K562 (cell line): ENCODE measurements around the gene C19orf47. TPM values are rescaled to one million over a fixed set of nuclear protein-coding genes. Genes with fewer than 3 reads are reported as not detected.

ENCODE experiments used
- ATAC-seq: fragments of 200-7000 bp; cut with Tn5 transposase; 3 replicates; pipeline ENCODE4 v1.9.1; 2020; ENCODE audit warnings: moderate library complexity
- BruUV-seq: library from RNA; stranded (reverse); fragments of 400-500 nt; replicated peaks from 2 replicates; lab custom pipeline; 2021; lab: Mats Ljungman, UMichigan
- CTCF ChIA-PET: fragments of 300-600 bp; formaldehyde crosslinking; extraction: SDS; loops from one replicate; lab custom pipeline; 2021; ENCODE audit warnings: low intra/inter-chr PET ratio; lab: Yijun Ruan, JAX
- POLR2A ChIA-PET: fragments of 300-600, 350-650 bp; sonication (Branson Sonifier 250); formaldehyde crosslinking; extraction: SDS; loops from one replicate; lab custom pipeline; 2021; ENCODE audit warnings: antibody characterized with exemption, inconsistent platforms; lab: Yijun Ruan, JAX
- DNase-seq, 4 experiments: peaks; one replicate each; pipeline versions ENCODE4 v3.0.0 to v3.0.0-alpha.2; 2011 to 2018; ENCODE audit warnings: low spot score in 3 of 4, mixed read lengths in 3 of 4; ENCODE audit errors: extremely low read depth in 1 of 4
- FAIRE-seq: peaks from 2 replicates; lab custom pipeline; 2011; peaks lifted over from hg19 to GRCh38; lab: Jason Lieb, UNC
- H2AFZ ChIP-seq: 2 replicates; pipeline ENCODE4 v1.6.0; 2011; ENCODE audit warnings: low read depth, low read length, control low read depth, inconsistent platforms
- H3K27ac ChIP-seq: fragments of 200-600 bp; 3 replicates; pipeline ENCODE4 v1.8.0; 2011; ENCODE audit warnings: low read depth, mild to moderate bottlenecking, control low read depth, inconsistent platforms, low read length, moderate library complexity, mixed read lengths; ENCODE audit errors: extremely low read depth
- H3K27me3 ChIP-seq, 2 experiments: fragments of 300-600 bp in 1 of 2; 2 replicates in 1 of 2; 3 replicates in 1 of 2; pipeline versions ENCODE4 v1.6.0 to v1.8.0; 2011; ENCODE audit warnings: inconsistent platforms in 2 of 2, low read length in 2 of 2, mild to moderate bottlenecking in 1 of 2, mixed read lengths in 1 of 2, moderate library complexity in 1 of 2; ENCODE audit not compliant: control insufficient read depth in 2 of 2, insufficient read depth in 2 of 2
- H3K36me3 ChIP-seq: fragments of 300-600 bp; 3 replicates; pipeline ENCODE4 v1.8.0; 2011; ENCODE audit warnings: mild to moderate bottlenecking, low read length, inconsistent platforms; ENCODE audit not compliant: control insufficient read depth, insufficient read depth
- H3K4me1 ChIP-seq, 2 experiments: fragments of 200-600 bp in 1 of 2; replicated peaks in 1 of 2; 2 replicates in 1 of 2; 3 replicates in 1 of 2; pipeline versions ENCODE4 v1.5.1 to v1.8.0; 2011; ENCODE audit warnings: inconsistent platforms in 2 of 2, low read length in 2 of 2, mild to moderate bottlenecking in 1 of 2, mixed read lengths in 1 of 2, moderate library complexity in 1 of 2; ENCODE audit not compliant: control insufficient read depth in 2 of 2, insufficient read depth in 2 of 2
- H3K4me2 ChIP-seq: 2 replicates; pipeline ENCODE4 v1.6.1; 2011; ENCODE audit warnings: low read length, control low read depth, inconsistent platforms, mixed read lengths; ENCODE audit not compliant: insufficient read depth
- H3K4me3 ChIP-seq: fragments of 200-600 bp; sonication (generic), shearing (Covaris generic); 2 replicates; pipeline ENCODE4 v1.5.1; 2016; ENCODE audit warnings: control low read depth, inconsistent platforms
- H3K79me2 ChIP-seq: fragments of 200-600 bp; 3 replicates; pipeline ENCODE4 v1.8.0; 2011; ENCODE audit warnings: low read length, inconsistent platforms; ENCODE audit not compliant: control insufficient read depth, insufficient read depth
- H3K9ac ChIP-seq, 2 experiments: 2 replicates each; pipeline versions ENCODE4 v1.6.0 to v1.6.1; 2011; ENCODE audit warnings: low read depth in 2 of 2, low read length in 2 of 2, control low read depth in 1 of 2, inconsistent platforms in 1 of 2, mild to moderate bottlenecking in 1 of 2, mixed read lengths in 1 of 2; ENCODE audit not compliant: insufficient read depth in 1 of 2
- H3K9me1 ChIP-seq: one replicate; pipeline ENCODE4 v1.6.0; 2011; ENCODE audit warnings: inconsistent platforms, mild to moderate bottlenecking, low read length, moderate library complexity; ENCODE audit not compliant: control insufficient read depth, insufficient read depth
- H3K9me3 ChIP-seq: replicated peaks from 2 replicates; pipeline ENCODE4 v1.5.1; 2011; ENCODE audit warnings: low read depth, low read length, inconsistent platforms; ENCODE audit not compliant: control insufficient read depth, insufficient read depth
- H4K20me1 ChIP-seq: replicated peaks from 2 replicates; pipeline ENCODE4 v1.6.1; 2011; ENCODE audit warnings: low read length, inconsistent platforms, mixed read lengths; ENCODE audit not compliant: control insufficient read depth, insufficient read depth
- RBM25 ChIP-seq: fragments of 200-400 bp; formaldehyde crosslinking; IDR thresholded peaks from 2 replicates; pipeline ENCODE4 v1.6.1; 2018; ENCODE audit warnings: low read length, low read depth, moderate library complexity; ENCODE audit not compliant: severe bottlenecking
- WGBS: fragments of 100-300 bp; shearing (Covaris generic); methylation state at CpG from one replicate; pipeline ENCODE4 v1.1.6; 2016; ENCODE audit warnings: low coverage, mixed read lengths; ENCODE audit not compliant: insufficient coverage; ENCODE audit errors: missing lambda C conversion rate; 5-methylcytosine and 5-hydroxymethylcytosine counted together
- in situ Hi-C: fragments of 300-500 bp; cut with MboI; formaldehyde crosslinking; loops from 4 replicates; pipeline ENCODE4 v1.15.0; 2018; ENCODE audit warnings: inconsistent platforms, mixed read lengths
- intact Hi-C: fragments of 100-400 bp; cut with micrococcal nuclease; formaldehyde crosslinking; loops from 2 replicates; pipeline ENCODE4 v1.14.2; 2022
- polyA plus RNA-seq, 8 experiments: library from polyadenylated mRNA; depleted of rRNA in 4 of 8; stranded (reverse) in 5 of 8; unstranded in 3 of 8; fragments of >200 nt; fragmentation: Nextera tagmentation in 2 of 8; fragmentation: Illumina TruSeq in 1 of 8; extraction: Ambion mirVana in 2 of 8; extraction: Trizol in 1 of 8; gene quantifications; 2 replicates each; pipeline versions ENCODE4 v1.2.1 to v1.2.3, GENCODE V29; 2011 to 2014; ENCODE audit warnings: inconsistent platforms in 1 of 8, missing spikeins in 1 of 8
- total RNA-seq, 7 experiments: library from RNA; depleted of rRNA in 6 of 7; stranded (reverse); fragments of >200 nt in 6 of 7; fragmentation: Illumina TruSeq in 2 of 7; extraction: Trizol in 2 of 7; gene quantifications; 2 replicates each; pipeline versions ENCODE4 v1.2.1 to v1.2.3, GENCODE V29; 2011 to 2021; ENCODE audit warnings: low replicate concordance in 1 of 7
- TF ChIP-seq, protein P1 (sequence below): sonication (generic); formaldehyde crosslinking; IDR thresholded peaks from 2 replicates; pipeline ENCODE4 v1.8.1; 2023; ENCODE audit warnings: mild to moderate bottlenecking, missing genetic modification reagents

Gene C19orf47
- total and polyA plus RNA-seq, 9 of the 15 experiments (the other 6 are each of a cell fraction or from before 2014, with no cell fraction given), result 0.08 to 26.1 (median 14.7) TPM

DNA sequence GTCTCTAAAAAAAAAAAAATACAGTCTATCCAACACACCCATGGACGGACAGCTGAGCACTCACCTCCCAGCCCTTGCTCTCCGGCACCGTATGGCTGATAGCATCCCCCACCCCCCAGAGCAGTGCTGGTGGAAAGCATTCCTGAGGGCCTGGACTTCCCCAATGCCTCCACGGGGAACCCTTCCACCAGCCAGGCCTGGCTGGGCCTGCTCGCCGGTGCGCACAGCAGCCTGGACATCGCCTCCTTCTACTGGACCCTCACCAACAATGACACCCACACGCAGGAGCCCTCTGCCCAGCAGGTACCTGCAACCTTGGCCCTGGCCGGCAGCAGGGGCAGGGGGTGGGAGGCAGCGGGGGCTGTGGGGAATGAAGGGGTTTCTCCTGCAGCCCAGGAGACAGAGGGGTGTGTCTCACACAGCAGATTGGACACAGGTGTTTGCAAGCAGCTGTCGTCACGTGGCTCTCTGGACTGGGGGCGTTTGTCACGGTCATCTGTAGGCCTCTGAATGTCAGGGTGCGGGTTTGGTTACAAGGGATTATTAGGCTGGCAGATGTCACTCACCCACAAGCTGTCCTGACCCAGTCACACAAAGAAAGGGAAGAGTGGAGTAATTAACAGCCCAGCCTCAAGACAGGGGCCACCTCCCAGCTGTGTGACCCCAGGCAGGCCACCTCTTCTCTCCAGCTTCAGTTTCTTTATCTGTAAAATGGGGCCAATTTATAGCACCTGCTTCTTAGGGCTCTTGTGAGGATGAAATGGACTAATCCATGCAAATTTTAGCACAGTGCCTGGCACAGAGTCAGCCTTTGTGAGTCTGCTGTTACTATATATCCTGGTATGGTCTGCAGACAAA is 19.6 kb upstream of the C19orf47 start:
- Histone ChIP-seq H3K36me3 (peaks cover 47% of the 10 kb centered on the region), H3K27me3 (no peaks in the 10 kb centered on the region), H4K20me1 (peaks cover 9% of the 10 kb centered on the region; the same call in 1 of the 2 replicates), H3K4me1 (peaks cover 49 to 60% of the 10 kb centered on the region in 2 experiments), H3K79me2 (peaks cover 12% of the 10 kb centered on the region; the same call in 2 of the 3 replicates), H3K4me2 (no peak overlapping the region), H3K9me3 (no peaks in the 10 kb centered on the region), H3K9ac (peak overlapping the region in 1 of 2 experiments; percentile 8; a peak in 1 of 4 replicates), H3K27ac (no peak overlapping the region), H3K9me1 (no peaks in the 10 kb centered on the region), H3K4me3 (no peak overlapping the region), H2AFZ (no peak overlapping the region)
- in situ Hi-C loops, result no loop called here
- FAIRE-seq, result no peak
- ChIA-PET CTCF (no interaction called here), POLR2A (interaction anchor here (0.6 to 1.2 kb wide), 4 partner anchors 12 to 321 kb away, joined by 3 to 6 read pairs (median 4); no protein-coding TSS in a partner anchor)
- intact Hi-C loops, result loop anchor here (10.0 kb wide), 1 partner anchor 223 kb away; no protein-coding TSS in a partner anchor
- TF ChIP-seq, protein P1, sequence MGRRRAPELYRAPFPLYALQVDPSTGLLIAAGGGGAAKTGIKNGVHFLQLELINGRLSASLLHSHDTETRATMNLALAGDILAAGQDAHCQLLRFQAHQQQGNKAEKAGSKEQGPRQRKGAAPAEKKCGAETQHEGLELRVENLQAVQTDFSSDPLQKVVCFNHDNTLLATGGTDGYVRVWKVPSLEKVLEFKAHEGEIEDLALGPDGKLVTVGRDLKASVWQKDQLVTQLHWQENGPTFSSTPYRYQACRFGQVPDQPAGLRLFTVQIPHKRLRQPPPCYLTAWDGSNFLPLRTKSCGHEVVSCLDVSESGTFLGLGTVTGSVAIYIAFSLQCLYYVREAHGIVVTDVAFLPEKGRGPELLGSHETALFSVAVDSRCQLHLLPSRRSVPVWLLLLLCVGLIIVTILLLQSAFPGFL (CRISPR knock-in tag), result no peak
- peak; percentile 75 for TF ChIP-seq RBM25
- 89% methylated on average over 13 of the region's 16 CpGs for WGBS
- BruUV-seq, result no TSS peak
- no peak for DNase-seq
- no peak for ATAC-seq
